CD4-positive, alpha-beta T cell treated with Interleukin-17A for 1 hour (primary cell): ENCODE measurements around the gene ATXN7L3B.

ENCODE experiments used
- DNase-seq: peaks from one replicate; pipeline ENCODE4 v3.0.0-alpha.2; 2020

Gene ATXN7L3B

DNA sequence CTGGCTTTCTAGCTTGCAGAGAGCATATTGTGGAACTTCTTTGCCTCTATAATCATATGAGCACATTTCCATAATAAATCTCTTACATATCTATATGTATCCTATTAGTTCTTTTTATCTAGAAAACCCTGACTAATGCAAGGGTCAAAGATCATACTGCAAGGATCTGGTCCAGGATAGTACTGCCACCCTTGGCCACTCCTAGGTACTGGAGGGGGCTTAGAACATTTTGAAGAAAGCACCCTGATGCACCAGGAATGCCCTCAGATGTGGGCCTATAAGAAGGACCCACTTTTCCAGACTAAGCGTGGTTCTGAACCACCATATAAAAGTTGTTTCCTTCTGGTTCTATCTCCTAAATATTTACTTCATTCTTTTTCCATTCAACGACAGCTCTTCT, 14.6 kb downstream of the ATXN7L3B start:
- DNase-seq, result no peak

DNA sequence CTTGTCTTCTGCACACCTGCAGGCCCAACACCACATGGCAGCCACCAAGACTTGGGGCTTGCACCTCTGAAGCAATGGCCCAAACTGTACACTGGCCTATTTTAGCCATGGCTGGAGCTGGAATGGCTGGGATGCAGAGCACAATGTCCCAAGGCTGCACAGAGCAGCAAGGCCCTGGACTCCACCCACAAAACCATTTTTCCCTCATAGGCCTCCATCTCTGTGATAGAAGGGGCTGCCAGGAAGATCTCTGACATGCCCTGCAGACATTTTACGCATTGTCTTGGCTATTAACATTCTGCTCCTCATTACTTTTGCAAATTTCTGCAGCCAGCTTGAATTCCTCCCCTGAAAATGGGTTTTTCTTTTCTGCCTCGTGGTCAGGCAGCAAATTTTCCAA, 22.1 kb downstream of the ATXN7L3B start:
- no peak for DNase-seq

DNA sequence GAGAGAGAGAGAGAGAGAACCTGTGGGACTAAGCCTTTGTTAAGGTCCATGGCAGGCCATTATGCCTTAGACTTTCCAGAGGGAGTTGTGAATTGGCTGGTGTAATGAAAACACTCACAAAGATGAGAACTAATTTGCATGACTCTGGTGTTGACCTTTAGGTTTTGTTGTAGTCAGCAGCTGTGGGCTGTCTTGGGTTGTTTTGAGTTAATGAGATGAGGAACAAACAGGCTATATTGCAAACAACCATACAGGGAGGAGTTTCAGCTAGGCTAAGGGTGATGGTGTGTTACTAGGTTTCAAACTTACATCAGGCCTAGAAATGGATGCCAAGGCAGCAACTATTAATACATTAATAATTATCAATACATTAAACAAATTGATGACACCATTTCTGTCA, 26.3 kb downstream of the ATXN7L3B start:
- no peak for DNase-seq

DNA sequence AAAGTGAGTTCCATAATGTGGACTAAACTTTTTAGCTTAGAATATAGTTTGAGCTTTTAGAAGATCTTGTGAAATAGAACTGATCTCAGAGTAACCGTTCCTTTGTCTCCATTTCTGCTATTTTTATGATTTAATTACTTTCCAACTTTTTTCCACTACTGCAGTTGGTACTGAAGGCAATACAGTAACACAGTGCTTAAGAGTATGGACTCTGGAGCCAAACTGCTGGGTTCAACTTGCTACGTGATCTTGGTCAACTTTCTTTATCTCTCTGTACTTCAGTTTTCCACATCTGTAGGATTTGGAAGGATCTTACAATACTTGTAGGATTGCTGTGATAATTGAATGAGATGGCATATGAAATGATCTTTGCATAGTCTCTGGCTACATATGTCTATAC, 40.9 kb downstream of the ATXN7L3B start:
- DNase-seq, result no peak

DNA sequence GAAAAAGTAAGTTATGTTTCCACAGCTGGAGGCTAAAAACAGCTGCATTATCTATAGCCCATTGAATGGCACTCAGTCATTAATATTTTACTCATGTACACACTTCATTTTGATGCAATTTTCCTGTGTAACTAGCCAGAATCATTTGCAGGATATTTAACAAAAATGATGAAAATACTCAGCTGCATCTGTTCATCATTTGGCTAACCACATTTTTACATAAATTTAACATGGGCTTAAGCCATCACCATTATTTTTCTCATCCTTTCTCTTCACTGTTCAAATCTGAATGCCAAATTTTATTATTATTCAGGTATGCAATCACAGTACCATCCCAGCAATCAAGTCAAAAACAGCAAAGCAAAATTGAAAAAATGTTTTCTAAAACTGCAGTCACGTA, 41.8 kb downstream of the ATXN7L3B start:
- no peak for DNase-seq

DNA sequence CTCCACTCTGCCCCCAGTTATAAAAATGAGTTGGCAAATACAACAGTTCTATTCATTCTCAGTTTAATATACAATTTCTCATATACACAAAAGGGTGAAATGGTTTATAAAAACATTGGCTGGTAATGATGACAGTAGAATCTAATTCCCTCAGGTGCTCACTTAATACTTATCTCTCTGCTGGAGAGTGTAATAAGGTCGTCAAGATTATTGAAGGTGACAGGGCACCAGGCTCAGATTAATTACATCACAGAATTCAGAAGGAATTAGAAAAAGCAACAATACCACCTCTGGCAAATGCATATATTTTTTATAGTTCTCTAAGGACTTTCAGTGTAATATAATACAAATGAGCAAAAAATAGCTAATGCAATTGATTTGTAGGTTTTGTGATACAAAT, 42.3 kb downstream of the ATXN7L3B start:
- DNase-seq, result no peak

DNA sequence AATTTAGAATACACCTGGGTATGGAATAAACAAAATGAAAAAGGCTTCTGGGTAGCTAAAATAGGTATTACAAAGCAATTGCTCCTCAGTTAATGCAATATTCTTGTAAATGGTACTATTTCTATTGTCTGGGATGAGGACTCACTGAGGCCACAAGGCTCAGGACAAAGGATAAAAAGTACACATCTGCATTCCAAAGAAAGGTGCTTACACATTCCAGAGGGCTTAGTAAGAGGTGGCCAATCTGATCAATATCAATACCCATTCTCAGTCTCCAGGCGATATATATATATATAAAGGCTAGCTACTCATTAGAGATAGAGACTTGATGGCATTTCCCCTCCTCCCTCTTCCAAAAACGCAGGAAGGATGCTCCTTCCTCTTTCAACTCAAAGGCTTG, 43.8 kb downstream of the ATXN7L3B start:
- no peak for DNase-seq

DNA sequence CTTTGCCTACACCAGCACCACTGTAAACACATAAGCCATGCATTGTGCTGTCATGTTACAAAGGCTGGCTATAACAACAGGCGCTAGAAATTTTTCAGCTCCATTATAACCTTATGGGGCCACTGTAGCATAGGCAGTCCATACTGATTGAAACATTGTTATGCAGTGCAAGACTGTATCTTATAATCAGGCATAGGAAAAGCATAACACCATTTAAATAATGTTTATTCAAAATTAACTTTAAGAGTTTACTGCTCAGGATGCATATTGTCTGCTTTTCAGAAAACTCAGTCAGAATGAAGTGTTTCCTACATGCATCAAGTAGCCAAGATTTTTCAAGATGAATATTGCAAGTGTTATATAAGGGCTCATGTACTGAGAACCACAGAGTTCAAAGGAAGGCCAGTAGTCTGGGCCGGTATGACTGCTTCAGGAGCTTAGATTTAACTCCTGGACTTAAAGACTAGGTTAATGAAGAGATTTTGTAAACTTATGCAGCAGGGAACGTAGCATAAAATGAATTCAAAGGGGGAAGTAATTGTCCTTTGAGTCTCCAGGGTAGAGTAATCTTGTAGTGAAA, 46.9 kb downstream of the ATXN7L3B start:
- no peak for DNase-seq

DNA sequence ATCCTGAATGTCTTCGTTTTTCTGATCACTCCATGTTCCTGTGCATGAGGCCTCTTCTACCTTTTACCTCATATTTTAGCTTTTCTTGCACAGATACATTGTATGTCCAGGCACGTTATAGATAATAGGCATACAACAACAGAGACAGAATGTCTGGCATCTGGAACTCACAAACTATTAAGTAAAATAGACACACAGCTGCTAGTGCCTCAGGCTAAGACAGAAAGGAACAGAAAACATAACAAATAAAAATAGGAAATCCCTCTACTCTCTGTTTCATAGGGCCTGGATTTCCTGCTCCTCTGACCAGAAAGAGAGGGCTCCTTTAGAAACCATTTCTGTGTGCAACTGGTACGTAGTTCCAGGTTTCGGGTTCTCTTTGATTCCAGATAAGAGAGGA, 48.6 kb downstream of the ATXN7L3B start:
- no peak for DNase-seq
